NCI-H1092 treated with DMSO at 0.1 percent for 48 hours (cell line): ENCODE measurements around the gene KIF25.

Source experiments
- DNase-seq: peaks from one replicate; lab custom pipeline; 2025; lab: John Stamatoyannopoulos, UW

KIF25 gene

DNA sequence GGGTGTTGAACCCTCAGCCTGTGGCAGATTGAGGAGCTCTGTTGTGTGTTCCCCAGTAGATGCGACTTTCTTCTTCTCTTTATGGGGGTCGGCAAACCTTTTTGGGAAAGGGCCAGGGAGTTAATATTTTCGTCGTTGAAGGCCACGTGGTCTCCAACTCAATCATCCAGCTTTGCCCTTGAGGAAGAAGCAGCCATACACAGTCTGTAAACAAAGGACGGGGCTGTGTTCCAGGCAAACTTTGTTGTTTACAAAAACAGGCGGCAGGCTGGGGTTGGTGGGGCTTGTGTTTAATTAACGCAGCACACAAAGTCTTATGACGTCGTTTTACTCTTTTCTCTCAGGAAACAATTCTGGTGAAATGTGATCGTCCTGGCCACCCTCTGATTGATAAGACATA lies 20.2 kb downstream of the KIF25 start:
- DNase-seq: no peak

DNA sequence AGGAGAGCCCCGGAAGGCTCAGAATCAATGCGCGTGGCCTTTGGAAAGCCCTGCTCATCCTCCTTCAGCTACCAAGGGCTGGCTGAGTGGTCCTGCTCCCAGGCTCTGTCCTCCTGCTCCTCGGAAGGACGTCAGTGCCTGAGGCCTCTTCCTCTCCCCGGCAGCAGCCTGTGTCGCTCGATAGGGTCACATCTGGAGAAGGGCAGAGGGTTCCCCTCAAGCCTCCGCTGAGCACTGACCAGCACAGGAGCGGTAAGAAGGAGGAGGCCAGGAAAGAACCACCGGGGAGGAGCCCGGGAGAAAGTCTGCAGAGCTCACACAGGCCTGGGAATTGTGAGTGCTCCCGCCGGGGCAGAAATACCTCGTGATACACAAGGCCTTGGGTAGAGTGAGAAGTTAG lies 21.2 kb downstream of the KIF25 start:
- no peak for DNase-seq

- DNase-seq: no peak
Measured at GRCh38 chr6:168020242-168020641, 22.8 kb downstream of the KIF25 start.

DNA sequence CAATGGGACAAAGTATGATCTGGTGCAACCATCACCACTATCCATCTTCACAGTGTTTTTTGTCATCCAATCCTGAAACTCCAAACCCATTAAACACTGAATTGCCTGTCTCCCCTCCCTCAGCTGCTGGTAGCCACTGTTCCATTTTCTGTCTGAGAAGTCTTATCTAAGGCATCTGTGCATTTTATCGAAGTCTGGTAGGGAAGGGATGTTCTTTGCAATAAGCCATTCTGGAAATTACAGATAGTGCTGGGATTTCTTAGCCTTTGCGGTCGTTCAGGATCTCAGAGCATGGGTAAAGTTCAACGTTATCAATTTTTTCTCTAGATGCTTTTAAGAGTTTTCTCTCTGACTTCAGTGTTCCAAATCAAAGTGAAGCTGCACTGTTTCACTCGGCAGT lies 24.1 kb downstream of the KIF25 start:
- DNase-seq: no peak

DNA sequence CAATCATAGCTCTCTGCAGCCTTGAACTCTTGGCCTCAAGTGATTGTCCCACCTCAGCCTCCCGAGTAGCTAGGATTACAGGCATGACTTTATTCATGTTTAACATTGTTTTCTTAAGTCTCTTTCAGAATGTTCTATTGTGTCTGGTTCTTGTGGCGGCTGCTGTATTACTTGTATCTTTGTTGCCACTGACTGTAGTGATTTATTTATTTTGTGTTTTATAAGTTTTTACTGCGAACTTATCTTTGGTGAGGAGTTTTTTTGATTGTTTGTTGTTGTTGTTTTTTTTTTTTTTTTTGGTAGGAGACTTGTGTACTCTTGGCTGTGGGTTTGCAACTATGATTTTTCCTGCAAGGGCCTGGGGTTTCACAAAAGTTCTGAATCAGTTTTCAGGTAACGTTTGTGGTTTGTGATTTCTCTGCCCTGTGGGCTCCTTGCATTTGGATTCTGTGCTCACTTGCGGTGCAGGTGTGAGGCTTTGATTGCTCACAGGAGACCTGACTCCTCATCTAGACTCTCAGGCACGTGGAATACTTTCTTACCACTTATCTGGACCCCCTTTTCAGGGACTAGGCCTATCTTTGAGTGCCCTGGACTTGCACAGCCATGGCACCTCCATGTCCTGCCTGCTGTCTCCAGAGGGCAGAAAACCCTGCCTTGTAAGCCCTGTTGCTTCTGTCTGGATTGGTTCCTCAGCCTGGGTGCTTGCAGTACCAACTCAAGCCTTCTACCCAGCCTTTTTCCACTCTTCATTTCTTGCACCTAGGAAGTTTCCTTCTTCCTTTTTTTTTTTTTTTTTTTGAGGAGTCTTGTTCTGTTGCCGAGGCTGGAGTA lies 25.2 kb downstream of the KIF25 start:
- no peak for DNase-seq

GRCh38 chr6:168024951-168025510 lies 27.6 kb downstream of the KIF25 start:
- DNase-seq: no peak

DNA sequence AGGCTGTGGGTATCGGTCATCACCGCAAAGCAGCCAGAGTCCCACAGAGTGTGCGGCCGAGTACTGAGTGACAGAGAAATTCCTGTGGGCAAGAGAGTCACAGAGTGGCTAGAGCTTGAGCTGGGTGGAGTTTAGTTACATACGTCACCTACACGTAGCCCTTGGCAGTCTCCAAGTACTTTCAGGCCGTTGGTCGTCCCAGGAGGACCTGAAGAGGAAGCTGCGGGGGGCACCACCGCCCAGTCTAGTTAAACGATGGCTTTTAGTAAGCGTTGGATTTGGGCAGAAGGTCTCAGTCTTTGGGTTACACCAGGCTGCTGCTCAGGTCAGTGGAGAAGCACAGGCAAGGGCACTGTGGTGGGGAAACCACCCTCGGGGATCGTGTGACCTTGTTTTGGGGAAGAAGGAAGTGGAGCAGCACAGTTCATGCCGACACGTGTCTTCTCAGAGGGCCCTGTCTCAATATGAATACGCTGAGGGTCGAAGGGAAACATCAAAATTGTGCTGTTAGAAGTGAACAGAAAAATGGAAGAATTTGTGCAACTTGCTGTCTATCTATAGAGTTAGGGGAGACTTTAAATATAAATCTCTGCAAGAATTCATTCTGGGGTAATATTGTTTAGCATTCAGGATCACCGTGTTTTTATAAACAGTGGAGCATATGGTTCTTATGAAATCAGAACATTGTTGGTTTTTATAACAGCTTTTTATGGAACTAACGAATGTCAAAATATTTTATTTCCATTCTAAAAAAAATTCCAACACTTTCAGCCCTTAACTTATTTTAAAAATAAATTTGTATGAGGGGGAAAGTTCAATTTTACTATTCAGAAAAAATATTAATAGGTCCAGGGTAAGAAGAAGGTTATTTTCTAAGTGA lies 28.6 kb downstream of the KIF25 start:
- DNase-seq: no peak

GRCh38 chr6:168026925-168027324 lies 29.5 kb downstream of the KIF25 start:
- DNase-seq: no peak

DNA sequence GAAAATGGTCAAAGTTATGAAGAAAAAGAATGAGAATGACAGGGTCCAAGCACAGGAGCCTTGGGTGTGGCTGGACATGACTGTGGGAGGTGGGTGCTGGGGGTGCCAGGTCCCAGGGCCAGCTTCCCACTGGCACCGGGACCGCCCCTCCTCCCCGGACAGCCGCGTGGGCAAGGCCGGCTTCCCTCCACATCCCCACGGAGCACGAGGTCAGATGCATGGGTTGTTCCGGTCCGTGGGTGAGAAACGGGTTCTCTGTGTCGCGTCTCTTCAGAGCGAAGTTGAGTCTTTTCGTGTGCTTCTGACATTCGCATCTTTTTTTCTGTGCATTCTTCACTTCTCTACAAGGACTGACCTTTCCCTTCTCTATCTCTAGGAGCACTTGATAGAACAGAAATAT lies 30.1 kb downstream of the KIF25 start:
- DNase-seq: no peak

GRCh38 chr6:168028181-168028580 lies 30.7 kb downstream of the KIF25 start:
- DNase-seq: no peak

- no peak for DNase-seq
Measured at GRCh38 chr6:168029459-168030217, 32.2 kb downstream of the KIF25 start.

- DNase-seq: no peak
Measured at GRCh38 chr6:168030218-168030746, 32.8 kb downstream of the KIF25 start.

DNA sequence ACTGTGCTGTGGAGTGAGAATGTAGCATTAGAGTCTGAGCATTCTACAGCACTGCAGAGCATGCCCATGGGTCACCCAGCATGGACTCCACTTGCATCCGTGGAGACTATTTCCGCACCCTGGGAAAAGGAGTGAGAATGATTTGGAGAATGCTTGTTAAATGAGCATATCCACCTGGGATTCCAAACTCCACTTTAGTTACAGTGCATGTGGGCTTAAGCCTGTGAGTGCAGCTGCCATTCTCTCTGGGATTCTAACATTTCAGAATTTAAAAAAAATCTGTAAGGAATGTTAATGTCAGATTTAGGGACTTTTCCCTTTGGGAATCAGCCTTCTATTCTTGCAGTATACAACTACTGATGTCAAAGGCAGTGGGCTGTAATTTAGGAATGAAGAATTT lies 33.4 kb downstream of the KIF25 start:
- DNase-seq: no peak

DNA sequence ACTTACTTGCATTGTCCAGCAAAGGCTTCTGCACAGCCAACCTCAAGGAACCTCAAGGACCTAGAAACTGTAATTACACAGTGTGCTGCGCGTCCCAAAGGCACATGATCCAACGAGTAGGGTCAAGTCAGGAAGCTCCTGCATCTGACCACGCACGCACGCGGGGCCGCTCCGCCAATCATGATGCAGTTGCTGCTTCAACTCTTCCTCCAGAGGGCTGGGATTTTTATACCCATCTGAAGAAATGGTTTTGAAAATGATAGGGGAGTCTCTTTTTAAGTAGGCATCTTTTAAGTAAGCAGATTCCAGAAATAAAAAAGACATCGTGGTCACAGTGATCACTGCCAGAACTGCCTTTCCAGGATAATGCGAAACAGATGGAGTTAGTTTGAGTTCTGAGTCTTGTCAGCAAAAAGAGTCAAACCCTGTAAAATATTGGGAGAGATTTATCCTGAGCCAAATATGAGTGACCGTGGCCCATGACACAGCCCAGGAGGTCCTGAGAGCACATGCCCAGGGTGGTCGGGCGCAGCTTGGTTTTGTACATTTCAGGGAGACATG lies 34.0 kb downstream of the KIF25 start:
- DNase-seq: no peak

DNA sequence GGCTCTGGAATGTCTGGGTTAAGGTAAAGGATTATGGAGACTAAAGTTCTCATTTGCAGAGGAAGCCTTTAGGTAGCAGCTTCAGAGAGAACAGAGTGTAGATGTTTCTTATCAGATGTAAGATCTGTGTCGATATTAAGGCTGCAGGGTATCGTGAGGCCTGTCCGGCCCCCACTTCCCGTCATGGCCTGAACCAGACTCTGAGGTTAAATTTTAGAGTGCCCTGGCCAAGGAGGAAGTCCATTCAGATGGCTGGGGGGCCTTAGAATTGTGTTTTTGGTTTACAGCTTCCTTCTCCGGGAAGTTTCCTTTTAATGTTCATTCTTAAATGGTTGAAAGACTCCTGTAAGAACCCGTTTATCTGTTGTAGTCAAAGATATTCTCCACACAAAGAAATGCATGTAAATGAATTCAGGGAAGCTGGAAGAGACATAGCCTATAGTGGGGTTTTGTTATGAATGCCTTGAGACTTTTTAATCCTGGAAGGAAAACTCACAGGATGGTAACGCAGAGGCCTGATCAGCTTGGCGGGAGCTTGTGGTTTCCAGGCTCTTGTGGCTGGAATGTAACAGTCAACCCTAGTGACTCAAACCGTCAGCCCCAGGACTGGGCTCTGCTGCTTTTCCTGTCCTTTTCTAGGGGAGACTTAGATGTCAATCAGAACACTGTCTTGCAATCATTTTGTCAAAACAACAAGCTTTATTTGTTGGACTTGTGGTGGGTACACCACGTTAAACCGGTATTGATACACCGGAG lies 34.7 kb downstream of the KIF25 start:
- no peak for DNase-seq

- DNase-seq: no peak
Measured at GRCh38 chr6:168033791-168034190, 36.3 kb downstream of the KIF25 start.

DNA sequence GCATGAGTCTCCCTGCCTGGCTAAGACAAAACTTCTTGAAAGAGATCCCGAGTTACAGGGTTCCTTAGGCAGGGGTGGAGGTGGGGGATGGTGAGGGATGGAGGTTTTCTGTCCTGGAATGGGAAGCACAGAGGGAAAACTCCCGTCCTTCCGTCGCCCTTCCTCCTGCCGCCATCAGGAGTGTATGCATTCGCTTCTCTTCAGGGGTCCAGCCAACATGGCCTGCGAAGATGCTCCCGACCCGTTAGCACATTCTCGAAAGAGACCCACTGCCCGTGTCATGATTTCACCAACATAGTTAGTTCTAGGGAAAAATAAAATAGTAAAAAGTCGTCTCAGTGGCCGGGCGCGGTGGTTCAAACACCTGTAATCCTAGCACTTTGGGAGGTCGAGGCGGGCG lies 37.1 kb downstream of the KIF25 start:
- DNase-seq: no peak

DNA sequence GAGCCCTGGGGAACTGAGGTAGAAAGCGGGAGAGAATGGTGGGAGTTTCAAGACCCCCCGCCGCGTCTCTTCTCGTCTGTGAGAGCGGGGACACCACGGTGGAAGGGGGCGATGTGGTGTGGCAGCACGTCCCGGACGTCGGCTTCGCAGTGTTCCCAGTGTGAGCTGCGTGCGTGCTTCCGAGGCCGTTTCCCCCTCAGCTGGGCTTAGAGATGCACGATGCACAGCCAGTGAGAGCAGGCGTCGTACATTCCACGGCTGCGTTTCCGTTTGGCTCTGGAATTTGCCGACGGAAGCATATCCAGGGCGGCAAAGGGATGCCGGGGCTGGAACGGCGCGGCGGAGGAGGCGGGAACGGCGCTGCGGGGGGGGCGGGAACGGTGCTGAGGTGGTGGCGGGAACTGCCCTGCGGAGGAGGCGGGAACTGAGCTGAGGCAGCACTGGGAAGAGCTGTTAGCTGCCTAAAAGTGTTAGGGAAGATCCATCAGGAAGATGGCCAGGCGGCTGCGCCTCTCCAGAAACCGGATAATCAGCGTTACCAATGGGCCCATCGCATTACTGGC lies 37.7 kb downstream of the KIF25 start:
- peak; percentile 48 for DNase-seq

GRCh38 chr6:168035661-168036545 lies 38.4 kb downstream of the KIF25 start:
- DNase-seq: peak; percentile 44
